Bronchial epithelial cell (primary cell): ENCODE data around the gene PPP6R3. TPM values are rescaled to one million over a fixed set of nuclear protein-coding genes. Genes with fewer than 3 reads are reported as not detected.

Source experiments
- DNase-seq: peaks from one replicate; pipeline ENCODE4 v3.0.0-alpha.2; 2010; ENCODE audit warnings: low read depth
- FAIRE-seq: peaks from 2 replicates; lab custom pipeline; 2011; peaks lifted over from hg19 to GRCh38; lab: Jason Lieb, UNC
- H3K27me3 ChIP-seq: 2 replicates; pipeline ENCODE4 v1.5.1; 2011; ENCODE audit warnings: low read length; ENCODE audit not compliant: control insufficient read depth, insufficient read depth
- H3K36me3 ChIP-seq: 2 replicates; pipeline ENCODE4 v1.5.1; 2011; ENCODE audit warnings: low read length; ENCODE audit not compliant: control insufficient read depth, insufficient read depth
- H3K4me3 ChIP-seq: 2 replicates; pipeline ENCODE4 v1.5.1; 2011; ENCODE audit warnings: mild to moderate bottlenecking, low read depth, low read length, control low read depth
- total RNA-seq: library from RNA; depleted of rRNA; stranded (reverse); fragments of >200 nt; gene quantifications from 2 replicates; pipeline ENCODE4 v1.2.1, GENCODE V29; 2014
- TF ChIP-seq, protein P1 (sequence below): IDR thresholded peaks from 2 replicates; pipeline ENCODE4 v1.5.1; 2011; ENCODE audit warnings: mild to moderate bottlenecking, moderate library complexity, low read length, control low read depth, inconsistent platforms; ENCODE audit not compliant: insufficient read depth, severe bottlenecking

Gene PPP6R3
- total RNA-seq, 1 donor from 2014 or later, result 93.5 TPM

DNA sequence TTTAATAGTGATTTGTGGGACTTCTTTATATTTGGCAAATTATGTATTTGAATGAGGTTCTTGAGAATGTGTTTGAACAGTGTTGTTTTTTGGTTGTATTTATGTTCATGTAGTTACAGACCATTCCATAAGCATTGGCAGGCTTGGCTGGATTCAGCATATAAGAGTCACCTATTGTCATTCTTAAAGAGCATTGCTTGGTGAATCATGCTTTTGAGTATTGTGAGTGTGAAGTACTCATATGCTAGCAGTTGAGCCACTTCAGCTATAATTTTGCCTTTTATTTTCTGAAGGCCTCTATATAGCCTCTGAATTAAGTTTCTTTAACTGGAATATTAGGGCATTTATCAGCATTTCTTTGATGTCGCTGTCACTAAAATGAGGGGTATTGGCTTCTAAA is 113.8 kb downstream of the PPP6R3 start:
- Histone ChIP-seq H3K36me3 (peaks cover 16% of the 10 kb centered on the region), H3K27me3 (no peaks in the 10 kb centered on the region), H3K4me3 (no peak overlapping the region)
- TF ChIP-seq, protein P1, sequence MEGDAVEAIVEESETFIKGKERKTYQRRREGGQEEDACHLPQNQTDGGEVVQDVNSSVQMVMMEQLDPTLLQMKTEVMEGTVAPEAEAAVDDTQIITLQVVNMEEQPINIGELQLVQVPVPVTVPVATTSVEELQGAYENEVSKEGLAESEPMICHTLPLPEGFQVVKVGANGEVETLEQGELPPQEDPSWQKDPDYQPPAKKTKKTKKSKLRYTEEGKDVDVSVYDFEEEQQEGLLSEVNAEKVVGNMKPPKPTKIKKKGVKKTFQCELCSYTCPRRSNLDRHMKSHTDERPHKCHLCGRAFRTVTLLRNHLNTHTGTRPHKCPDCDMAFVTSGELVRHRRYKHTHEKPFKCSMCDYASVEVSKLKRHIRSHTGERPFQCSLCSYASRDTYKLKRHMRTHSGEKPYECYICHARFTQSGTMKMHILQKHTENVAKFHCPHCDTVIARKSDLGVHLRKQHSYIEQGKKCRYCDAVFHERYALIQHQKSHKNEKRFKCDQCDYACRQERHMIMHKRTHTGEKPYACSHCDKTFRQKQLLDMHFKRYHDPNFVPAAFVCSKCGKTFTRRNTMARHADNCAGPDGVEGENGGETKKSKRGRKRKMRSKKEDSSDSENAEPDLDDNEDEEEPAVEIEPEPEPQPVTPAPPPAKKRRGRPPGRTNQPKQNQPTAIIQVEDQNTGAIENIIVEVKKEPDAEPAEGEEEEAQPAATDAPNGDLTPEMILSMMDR, result no peak
- no peak for FAIRE-seq
- peak; percentile 56 for DNase-seq

GRCh38 chr11:68575025-68575665 is 114.6 kb downstream of the PPP6R3 start:
- H3K36me3 ChIP-seq, result peaks cover 16% of the 10 kb centered on the region
- no peak overlapping the region for H3K4me3 ChIP-seq
- FAIRE-seq (no peak), DNase-seq (no peak)
- H3K27me3 ChIP-seq, result no peaks in the 10 kb centered on the region
- TF ChIP-seq, protein P1, result no peak

DNA sequence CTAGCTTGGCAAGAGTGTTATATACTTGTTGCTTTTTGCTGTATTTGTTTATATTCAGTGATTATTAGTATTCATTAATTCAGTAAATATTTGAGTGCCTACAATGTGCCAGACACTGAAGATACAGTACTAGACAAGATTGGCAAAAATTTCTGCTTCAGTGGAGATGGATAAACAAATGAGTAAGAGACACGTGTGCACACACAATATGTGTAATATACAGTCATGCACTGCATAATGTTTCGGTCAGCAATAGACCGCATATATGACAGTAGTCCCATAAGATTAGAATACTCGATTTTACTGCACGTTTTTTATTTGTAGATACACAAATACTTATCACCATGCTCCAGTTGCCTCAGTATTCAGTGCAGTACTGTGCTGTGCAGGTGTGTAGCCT is 118.9 kb downstream of the PPP6R3 start:
- Histone ChIP-seq H3K4me3 (no peak overlapping the region), H3K27me3 (no peaks in the 10 kb centered on the region), H3K36me3 (peaks cover 11% of the 10 kb centered on the region)
- DNase-seq (peak; percentile 64), FAIRE-seq (no peak)
- TF ChIP-seq, protein P1, result no peak

- no peak overlapping the region for H3K4me3 ChIP-seq
- DNase-seq, result no peak
- H3K27me3 ChIP-seq, result no peaks in the 10 kb centered on the region
- H3K36me3 ChIP-seq, result peaks cover 7% of the 10 kb centered on the region
- FAIRE-seq, result no peak
- TF ChIP-seq, protein P1, result no peak
Observed at GRCh38 chr11:68581439-68581838, 120.9 kb downstream of the PPP6R3 start.

DNA sequence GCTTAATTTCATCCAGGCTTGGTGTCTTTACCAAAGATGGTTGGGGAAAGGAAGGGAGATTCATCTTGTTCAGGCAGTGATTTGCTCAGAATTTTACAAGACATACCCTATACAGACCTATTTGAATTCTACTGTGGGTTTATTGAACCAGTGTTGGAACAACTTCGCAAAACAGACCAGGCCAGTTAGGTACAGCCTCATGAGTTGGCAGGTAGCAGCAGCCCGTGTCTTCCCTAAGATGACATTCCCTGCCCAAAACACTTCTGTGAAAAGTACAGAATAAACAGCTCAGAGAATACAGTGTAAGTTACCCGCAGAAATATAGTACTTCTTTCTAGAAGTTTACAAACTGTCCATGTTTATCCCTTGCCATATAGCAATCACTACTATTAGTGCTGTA is 121.3 kb downstream of the PPP6R3 start:
- FAIRE-seq, result no peak
- no peak for DNase-seq
- H3K4me3 ChIP-seq, result no peak overlapping the region
- H3K36me3 ChIP-seq, result peaks cover 7% of the 10 kb centered on the region
- no peaks in the 10 kb centered on the region for H3K27me3 ChIP-seq
- TF ChIP-seq, protein P1, result no peak
